H9 (cell line): ENCODE results near the gene OTP. TPM values are rescaled to one million over a fixed set of nuclear protein-coding genes. Genes with fewer than 3 reads are reported as not detected.
A peak's percentile ranks its signal among the peaks of the same experiment; 100 is the strongest.

ENCODE experiments used
- DNase-seq: peaks from one replicate; pipeline ENCODE4 v3.0.0-alpha.2; 2017
- H2AFZ ChIP-seq: one replicate; pipeline ENCODE4 v1.6.1; 2013; ENCODE audit warnings: mild to moderate bottlenecking, low read length, control low read depth, moderate library complexity
- H2AK5ac ChIP-seq: 2 replicates; pipeline ENCODE4 v1.6.1; 2013; ENCODE audit warnings: low read length, control low read depth, mixed read lengths; ENCODE audit not compliant: insufficient read length
- H2BK120ac ChIP-seq: one replicate; pipeline ENCODE4 v1.6.1; 2013; ENCODE audit warnings: low read depth, mild to moderate bottlenecking, low read length, control low read depth, inconsistent platforms; ENCODE audit not compliant: poor library complexity, severe bottlenecking
- H2BK12ac ChIP-seq: 2 replicates; pipeline ENCODE4 v1.6.1; 2013; ENCODE audit warnings: low read length, control low read depth, mixed read lengths, low read depth; ENCODE audit not compliant: insufficient read length
- H2BK15ac ChIP-seq: 2 replicates; pipeline ENCODE4 v1.6.1; 2013; ENCODE audit warnings: low read depth, low read length, control low read depth
- H2BK20ac ChIP-seq: one replicate; pipeline ENCODE4 v1.6.1; 2013; ENCODE audit warnings: low read depth, mild to moderate bottlenecking, low read length, control low read depth, inconsistent platforms; ENCODE audit not compliant: poor library complexity, severe bottlenecking
- H2BK5ac ChIP-seq: 2 replicates; pipeline ENCODE4 v1.6.1; 2013; ENCODE audit warnings: low read length, control low read depth, mixed read lengths; ENCODE audit not compliant: insufficient read length
- H3K14ac ChIP-seq: 2 replicates; pipeline ENCODE4 v1.6.1; 2013; ENCODE audit warnings: low read length, control low read depth; ENCODE audit not compliant: insufficient read depth
- H3K18ac ChIP-seq: 2 replicates; pipeline ENCODE4 v1.6.1; 2013; ENCODE audit warnings: low read depth, mild to moderate bottlenecking, mixed read lengths, low read length, control low read depth; ENCODE audit not compliant: insufficient read length
- H3K23ac ChIP-seq: 2 replicates; pipeline ENCODE4 v1.6.1; 2013; ENCODE audit warnings: low read length, control low read depth, mixed read lengths, low read depth; ENCODE audit not compliant: insufficient read length
- H3K23me2 ChIP-seq: 2 replicates; pipeline ENCODE4 v1.6.1; 2013; ENCODE audit warnings: low read depth, mild to moderate bottlenecking, mixed read lengths, low read length, control low read depth; ENCODE audit not compliant: insufficient read length, poor library complexity, severe bottlenecking
- H3K27ac ChIP-seq: 2 replicates; pipeline ENCODE4 v1.5.1; 2013; ENCODE audit warnings: low read length, control low read depth, mixed read lengths, low read depth; ENCODE audit not compliant: insufficient read length
- H3K27me3 ChIP-seq: 2 replicates; pipeline ENCODE4 v1.6.1; 2013; ENCODE audit warnings: low read length, control low read depth, inconsistent platforms; ENCODE audit not compliant: insufficient read depth
- H3K4ac ChIP-seq: 2 replicates; pipeline ENCODE4 v1.6.1; 2013; ENCODE audit warnings: low read depth, mild to moderate bottlenecking, control low read depth, inconsistent platforms, low read length, moderate library complexity
- H3K4me1 ChIP-seq: 2 replicates; pipeline ENCODE4 v1.6.1; 2013; ENCODE audit warnings: low read length, control low read depth, inconsistent platforms; ENCODE audit not compliant: insufficient read depth
- H3K4me2 ChIP-seq: 2 replicates; pipeline ENCODE4 v1.6.1; 2013; ENCODE audit warnings: low read length, control low read depth, mixed read lengths; ENCODE audit not compliant: insufficient read length, insufficient read depth
- H3K56ac ChIP-seq: 2 replicates; pipeline ENCODE4 v1.6.1; 2013; ENCODE audit warnings: low read depth, mild to moderate bottlenecking, mixed read lengths, low read length, control low read depth; ENCODE audit not compliant: insufficient read length
- H3K79me1 ChIP-seq: 2 replicates; pipeline ENCODE4 v1.6.1; 2013; ENCODE audit warnings: low read depth, mild to moderate bottlenecking, moderate library complexity, low read length, control low read depth, inconsistent platforms; ENCODE audit not compliant: insufficient read depth, poor library complexity, severe bottlenecking
- H3K79me2 ChIP-seq: 2 replicates; pipeline ENCODE4 v1.6.1; 2013; ENCODE audit warnings: low read length, control low read depth, inconsistent platforms; ENCODE audit not compliant: insufficient read depth
- H3K9ac ChIP-seq: 2 replicates; pipeline ENCODE4 v1.6.1; 2013; ENCODE audit warnings: low read length, control low read depth, mixed read lengths; ENCODE audit not compliant: insufficient read length; ENCODE audit errors: extremely low read depth
- H3K9me3 ChIP-seq: one replicate; pipeline ENCODE4 v1.6.1; 2013; ENCODE audit warnings: low read depth, low read length, inconsistent platforms; ENCODE audit not compliant: control insufficient read depth
- H3T11ph ChIP-seq: one replicate; pipeline ENCODE4 v1.6.1; 2013; ENCODE audit warnings: mild to moderate bottlenecking, low read length, control low read depth, inconsistent platforms
- H4K20me1 ChIP-seq: one replicate; pipeline ENCODE4 v1.6.1; 2013; ENCODE audit not compliant: control insufficient read depth, insufficient read length, insufficient read depth
- H4K5ac ChIP-seq: 2 replicates; pipeline ENCODE4 v1.6.1; 2013; ENCODE audit warnings: low read depth, mild to moderate bottlenecking, mixed read lengths, low read length, control low read depth; ENCODE audit not compliant: insufficient read length
- H4K8ac ChIP-seq: replicated peaks from 2 replicates; pipeline ENCODE4 v1.6.1; 2013; ENCODE audit warnings: low read length, control low read depth, mixed read lengths, low read depth; ENCODE audit not compliant: insufficient read length
- H4K91ac ChIP-seq: 2 replicates; pipeline ENCODE4 v1.6.1; 2013; ENCODE audit warnings: low read depth, mild to moderate bottlenecking, moderate library complexity, mixed read lengths, low read length, control low read depth; ENCODE audit not compliant: insufficient read length
- H3K27ac Mint-ChIP-seq, 3 experiments: 2 replicates in 2 of 3; 3 replicates in 1 of 3; pipeline ENCODE4 v1.8.0; 2020 to 2021; ENCODE audit warnings: mixed read lengths in 3 of 3, mild to moderate bottlenecking in 1 of 3, moderate library complexity in 1 of 3
- H3K27me3 Mint-ChIP-seq: 2 replicates; pipeline ENCODE4 v1.8.0; 2021; ENCODE audit warnings: low read depth, mild to moderate bottlenecking, moderate library complexity, mixed read lengths
- H3K36me3 Mint-ChIP-seq, 3 experiments: 2 replicates in 2 of 3; 3 replicates in 1 of 3; pipeline ENCODE4 v1.8.0; 2020 to 2021; ENCODE audit warnings: low read depth in 3 of 3, mixed read lengths in 3 of 3; ENCODE audit not compliant: insufficient read depth in 1 of 3
- H3K4me1 Mint-ChIP-seq, 2 experiments: 2 replicates each; pipeline ENCODE4 v1.8.0; 2020; ENCODE audit warnings: mixed read lengths in 2 of 2
- H3K4me3 Mint-ChIP-seq, 2 experiments: 2 replicates in 1 of 2; 3 replicates in 1 of 2; pipeline ENCODE4 v1.8.0; 2020 to 2021; ENCODE audit warnings: mild to moderate bottlenecking in 2 of 2, mixed read lengths in 2 of 2, moderate library complexity in 1 of 2
- H3K9me3 Mint-ChIP-seq, 2 experiments: 2 replicates in 1 of 2; 3 replicates in 1 of 2; pipeline ENCODE4 v1.8.0; 2020; ENCODE audit warnings: mild to moderate bottlenecking in 2 of 2, mixed read lengths in 2 of 2, moderate library complexity in 1 of 2
- CTCF ChIP-seq: fragments of 200-600 bp; sonication (generic); conservative IDR thresholded peaks from 3 replicates; pipeline ENCODE4 v1.8.0; 2021; ENCODE audit warnings: antibody characterized with exemption, mild to moderate bottlenecking
- WGBS: extraction: QIAGEN DNeasy Blood & Tissue Kit; methylation state at CpG from one replicate; pipeline ENCODE4 v1.1.7; 2013; ENCODE audit warnings: missing lambda C conversion rate, low lambda C conversion rate, mixed read lengths; ENCODE audit not compliant: insufficient read length; ENCODE audit errors: extremely low coverage; 5-methylcytosine and 5-hydroxymethylcytosine counted together
- total RNA-seq: library from RNA; stranded (reverse); gene quantifications from 2 replicates; pipeline ENCODE4 v1.2.1, GENCODE V29; 2021

The OTP gene
- total RNA-seq, 1 experiment from 2014 or later: not detected

GRCh38 chr5:77635917-77636640, 2.4 kb downstream of the OTP start:
- peak overlapping the region in 1 of 2 experiments; percentile 68; a peak in 3 of 5 replicates for H3K4me3 Mint-ChIP-seq
- Histone ChIP-seq H3K79me2 (no peaks in the 10 kb centered on the region), H3K27ac (no peak overlapping the region), H3K23me2 (peaks cover 12% of the 10 kb centered on the region), H3K27me3 (peaks cover 85% of the 10 kb centered on the region), H2BK5ac (no peak overlapping the region), H3K14ac (no peak overlapping the region), H3K18ac (no peak overlapping the region), H2BK20ac (no peak overlapping the region), H4K91ac (no peak overlapping the region), H2AFZ (no peak overlapping the region), H3K79me1 (no peaks in the 10 kb centered on the region), H2BK12ac (no peak overlapping the region), H4K20me1 (no peaks in the 10 kb centered on the region), H3K56ac (no peak overlapping the region), H3T11ph (no peak overlapping the region), H3K9me3 (no peaks in the 10 kb centered on the region), H2BK15ac (no peak overlapping the region), H3K23ac (no peak overlapping the region), H4K8ac (no peak overlapping the region), H2AK5ac (no peak overlapping the region), H3K4me1 (no peaks in the 10 kb centered on the region; the same call in 1 of the 2 replicates), H3K4me2 (peak overlapping the region; percentile 18), H2BK120ac (no peak overlapping the region), H3K9ac (no peak overlapping the region), H3K4ac (no peak overlapping the region), H4K5ac (no peak overlapping the region)
- peaks cover 14 to 50% of the 10 kb centered on the region in 2 experiments for H3K4me1 Mint-ChIP-seq
- WGBS: no CpG with 5 or more reads among the region's 30 CpGs
- H3K27ac Mint-ChIP-seq: no peak overlapping the region
- TF ChIP-seq CTCF: no peak
- peaks cover 2 to 29% of the 10 kb centered on the region in 2 experiments; a peak in 3 of 5 replicates for H3K9me3 Mint-ChIP-seq
- peaks cover 100% of the 10 kb centered on the region for H3K27me3 Mint-ChIP-seq
- DNase-seq: no peak
- H3K36me3 Mint-ChIP-seq: peaks cover 0 to 1% (median 0%) of the 10 kb centered on the region in 3 experiments; a peak in 1 of 7 replicates
